Measurements from ENCODE around the gene SLC35B3. TPM values are rescaled to one million over a fixed set of nuclear protein-coding genes. Genes with fewer than 3 reads are reported as not detected.
A peak's percentile ranks its signal among the peaks of the same experiment; 100 is the strongest.
"Not testable (repeated sequence)": the region's sequence is repeated elsewhere in the genome, so short reads cannot be mapped to it uniquely, and the experiment has no call there.

The SLC35B3 gene
- polyA plus RNA-seq, 1 donor = 30.1 TPM

GRCh38 chr6:8445930-8446329 is 10.6 kb upstream of the SLC35B3 start:
- DNase-seq; H3K27me3 ChIP-seq (ENCODE audit: control insufficient read depth, insufficient read depth, low read length); H3K36me3 ChIP-seq (ENCODE audit: control insufficient read depth, insufficient read depth, low read length); H3K4me3 ChIP-seq (ENCODE audit: low read length); H3K4me1 ChIP-seq (ENCODE audit: control insufficient read depth, insufficient read depth, low read length); H3K9me3 ChIP-seq (ENCODE audit: control insufficient read depth, low read depth, low read length); H3K27ac ChIP-seq (ENCODE audit: low read length): not testable (repeated sequence)
- WGBS (ENCODE audit: insufficient coverage, low lambda C conversion rate) = no CpG with 5 or more reads among the region's 4 CpGs

- no peak overlapping the region for H3K27ac ChIP-seq (ENCODE audit: low read length)
- H3K4me3 ChIP-seq (ENCODE audit: low read length) = no peak overlapping the region
- no peaks in the 10 kb centered on the region for H3K9me3 ChIP-seq (ENCODE audit: control insufficient read depth, low read depth, low read length)
- DNase-seq = no peak
- H3K4me1 ChIP-seq (ENCODE audit: control insufficient read depth, insufficient read depth, low read length) = peaks cover 3% of the 10 kb centered on the region
- H3K27me3 ChIP-seq (ENCODE audit: control insufficient read depth, insufficient read depth, low read length) = no peaks in the 10 kb centered on the region
- no peaks in the 10 kb centered on the region for H3K36me3 ChIP-seq (ENCODE audit: control insufficient read depth, insufficient read depth, low read length)
- 0% methylated on average over 1 of the region's 1 CpG for WGBS (ENCODE audit: insufficient coverage, low lambda C conversion rate)
These were observed 6.8 kb upstream of the SLC35B3 start for GRCh38 chr6:8442150-8442549.

GRCh38 chr6:8441452-8441851 is 6.1 kb upstream of the SLC35B3 start:
- Histone ChIP-seq H3K36me3 (ENCODE audit: control insufficient read depth, insufficient read depth, low read length) (no peaks in the 10 kb centered on the region), H3K4me1 (ENCODE audit: control insufficient read depth, insufficient read depth, low read length) (no peaks in the 10 kb centered on the region), H3K9me3 (ENCODE audit: control insufficient read depth, low read depth, low read length) (no peaks in the 10 kb centered on the region), H3K4me3 (ENCODE audit: low read length) (no peak overlapping the region), H3K27ac (ENCODE audit: low read length) (no peak overlapping the region), H3K27me3 (ENCODE audit: control insufficient read depth, insufficient read depth, low read length) (no peaks in the 10 kb centered on the region)
- no CpG with 5 or more reads among the region's 1 CpG for WGBS (ENCODE audit: insufficient coverage, low lambda C conversion rate)
- no peak for DNase-seq

- no CpG with 5 or more reads among the region's 2 CpGs for WGBS (ENCODE audit: insufficient coverage, low lambda C conversion rate)
- Histone ChIP-seq H3K4me1 (ENCODE audit: control insufficient read depth, insufficient read depth, low read length) (no peaks in the 10 kb centered on the region), H3K9me3 (ENCODE audit: control insufficient read depth, low read depth, low read length) (no peaks in the 10 kb centered on the region), H3K4me3 (ENCODE audit: low read length) (no peak overlapping the region), H3K27ac (ENCODE audit: low read length) (no peak overlapping the region), H3K27me3 (ENCODE audit: control insufficient read depth, insufficient read depth, low read length) (no peaks in the 10 kb centered on the region), H3K36me3 (ENCODE audit: control insufficient read depth, insufficient read depth, low read length) (no peaks in the 10 kb centered on the region)
- DNase-seq = no peak
These were observed 4.4 kb upstream of the SLC35B3 start for GRCh38 chr6:8439601-8440268.

GRCh38 chr6:8437813-8438212 is 2.5 kb upstream of the SLC35B3 start:
- H3K27me3 ChIP-seq (ENCODE audit: control insufficient read depth, insufficient read depth, low read length) = no peaks in the 10 kb centered on the region
- no peaks in the 10 kb centered on the region for H3K4me1 ChIP-seq (ENCODE audit: control insufficient read depth, insufficient read depth, low read length)
- no peak overlapping the region for H3K4me3 ChIP-seq (ENCODE audit: low read length)
- H3K9me3 ChIP-seq (ENCODE audit: control insufficient read depth, low read depth, low read length) = no peaks in the 10 kb centered on the region
- WGBS (ENCODE audit: insufficient coverage, low lambda C conversion rate) = no CpG with 5 or more reads among the region's 1 CpG
- no peaks in the 10 kb centered on the region for H3K36me3 ChIP-seq (ENCODE audit: control insufficient read depth, insufficient read depth, low read length)
- DNase-seq = no peak
- no peak overlapping the region for H3K27ac ChIP-seq (ENCODE audit: low read length)

GRCh38 chr6:8436966-8437365 is 1.6 kb upstream of the SLC35B3 start:
- Histone ChIP-seq H3K9me3 (ENCODE audit: control insufficient read depth, low read depth, low read length) (no peaks in the 10 kb centered on the region), H3K4me1 (ENCODE audit: control insufficient read depth, insufficient read depth, low read length) (no peaks in the 10 kb centered on the region), H3K4me3 (ENCODE audit: low read length) (no peak overlapping the region), H3K36me3 (ENCODE audit: control insufficient read depth, insufficient read depth, low read length) (no peaks in the 10 kb centered on the region), H3K27me3 (ENCODE audit: control insufficient read depth, insufficient read depth, low read length) (no peaks in the 10 kb centered on the region), H3K27ac (ENCODE audit: low read length) (no peak overlapping the region)
- no peak for DNase-seq
- 80% methylated on average over 1 of the region's 1 CpG for WGBS (ENCODE audit: insufficient coverage, low lambda C conversion rate)

GRCh38 chr6:8435845-8436168 is 462 bp upstream of the SLC35B3 start:
- H3K36me3 ChIP-seq (ENCODE audit: control insufficient read depth, insufficient read depth, low read length) = peaks cover 2% of the 10 kb centered on the region
- no peak for DNase-seq
- peak overlapping the region; percentile 74 for H3K4me3 ChIP-seq (ENCODE audit: low read length)
- no peaks in the 10 kb centered on the region for H3K9me3 ChIP-seq (ENCODE audit: control insufficient read depth, low read depth, low read length)
- H3K27me3 ChIP-seq (ENCODE audit: control insufficient read depth, insufficient read depth, low read length) = no peaks in the 10 kb centered on the region
- 60% methylated on average over 1 of the region's 15 CpGs for WGBS (ENCODE audit: insufficient coverage, low lambda C conversion rate)
- H3K4me1 ChIP-seq (ENCODE audit: control insufficient read depth, insufficient read depth, low read length) = no peaks in the 10 kb centered on the region
- peak overlapping the region; percentile 67 for H3K27ac ChIP-seq (ENCODE audit: low read length)

- Histone ChIP-seq H3K27ac (ENCODE audit: low read length) (peak overlapping the region; percentile 74), H3K4me3 (ENCODE audit: low read length) (peak overlapping the region; percentile 74), H3K9me3 (ENCODE audit: control insufficient read depth, low read depth, low read length) (no peaks in the 10 kb centered on the region), H3K4me1 (ENCODE audit: control insufficient read depth, insufficient read depth, low read length) (no peaks in the 10 kb centered on the region), H3K36me3 (ENCODE audit: control insufficient read depth, insufficient read depth, low read length) (peaks cover 2% of the 10 kb centered on the region), H3K27me3 (ENCODE audit: control insufficient read depth, insufficient read depth, low read length) (no peaks in the 10 kb centered on the region)
- DNase-seq = peak in 1 of 2 donors; percentile 1
- WGBS (ENCODE audit: insufficient coverage, low lambda C conversion rate) = 0% methylated on average over 1 of the region's 8 CpGs
These were observed 635 bp downstream of the SLC35B3 start for GRCh38 chr6:8434727-8435092.

GRCh38 chr6:8432614-8433013 is 2.7 kb downstream of the SLC35B3 start:
- WGBS (ENCODE audit: insufficient coverage, low lambda C conversion rate) = 92% methylated on average over 2 of the region's 2 CpGs
- Histone ChIP-seq H3K4me1 (ENCODE audit: control insufficient read depth, insufficient read depth, low read length) (no peaks in the 10 kb centered on the region), H3K9me3 (ENCODE audit: control insufficient read depth, low read depth, low read length) (no peaks in the 10 kb centered on the region), H3K27ac (ENCODE audit: low read length) (no peak overlapping the region), H3K4me3 (ENCODE audit: low read length) (no peak overlapping the region), H3K36me3 (ENCODE audit: control insufficient read depth, insufficient read depth, low read length) (peaks cover 4% of the 10 kb centered on the region), H3K27me3 (ENCODE audit: control insufficient read depth, insufficient read depth, low read length) (no peaks in the 10 kb centered on the region)
- no peak for DNase-seq

GRCh38 chr6:8429821-8430220 is 5.5 kb downstream of the SLC35B3 start:
- no peak overlapping the region for H3K4me3 ChIP-seq (ENCODE audit: low read length)
- H3K27ac ChIP-seq (ENCODE audit: low read length) = no peak overlapping the region
- no peak for DNase-seq
- H3K27me3 ChIP-seq (ENCODE audit: control insufficient read depth, insufficient read depth, low read length) = no peaks in the 10 kb centered on the region
- H3K4me1 ChIP-seq (ENCODE audit: control insufficient read depth, insufficient read depth, low read length) = no peaks in the 10 kb centered on the region
- no CpG with 5 or more reads among the region's 2 CpGs for WGBS (ENCODE audit: insufficient coverage, low lambda C conversion rate)
- H3K36me3 ChIP-seq (ENCODE audit: control insufficient read depth, insufficient read depth, low read length) = peaks cover 23% of the 10 kb centered on the region
- H3K9me3 ChIP-seq (ENCODE audit: control insufficient read depth, low read depth, low read length) = no peaks in the 10 kb centered on the region

- H3K4me3 ChIP-seq (ENCODE audit: low read length); H3K4me1 ChIP-seq (ENCODE audit: control insufficient read depth, insufficient read depth, low read length); H3K27ac ChIP-seq (ENCODE audit: low read length); H3K9me3 ChIP-seq (ENCODE audit: control insufficient read depth, low read depth, low read length); DNase-seq; H3K27me3 ChIP-seq (ENCODE audit: control insufficient read depth, insufficient read depth, low read length): not testable (repeated sequence)
- H3K36me3 ChIP-seq (ENCODE audit: control insufficient read depth, insufficient read depth, low read length) = peaks cover 24% of the 10 kb centered on the region
- 100% methylated on average over 2 of the region's 2 CpGs for WGBS (ENCODE audit: insufficient coverage, low lambda C conversion rate)
These were observed 8.8 kb downstream of the SLC35B3 start for GRCh38 chr6:8426544-8426943.

All from large intestine (tissue), 3 donors.